ENCODE data around the gene GLYATL2.

Gene GLYATL2, protein sequence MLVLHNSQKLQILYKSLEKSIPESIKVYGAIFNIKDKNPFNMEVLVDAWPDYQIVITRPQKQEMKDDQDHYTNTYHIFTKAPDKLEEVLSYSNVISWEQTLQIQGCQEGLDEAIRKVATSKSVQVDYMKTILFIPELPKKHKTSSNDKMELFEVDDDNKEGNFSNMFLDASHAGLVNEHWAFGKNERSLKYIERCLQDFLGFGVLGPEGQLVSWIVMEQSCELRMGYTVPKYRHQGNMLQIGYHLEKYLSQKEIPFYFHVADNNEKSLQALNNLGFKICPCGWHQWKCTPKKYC

DNA sequence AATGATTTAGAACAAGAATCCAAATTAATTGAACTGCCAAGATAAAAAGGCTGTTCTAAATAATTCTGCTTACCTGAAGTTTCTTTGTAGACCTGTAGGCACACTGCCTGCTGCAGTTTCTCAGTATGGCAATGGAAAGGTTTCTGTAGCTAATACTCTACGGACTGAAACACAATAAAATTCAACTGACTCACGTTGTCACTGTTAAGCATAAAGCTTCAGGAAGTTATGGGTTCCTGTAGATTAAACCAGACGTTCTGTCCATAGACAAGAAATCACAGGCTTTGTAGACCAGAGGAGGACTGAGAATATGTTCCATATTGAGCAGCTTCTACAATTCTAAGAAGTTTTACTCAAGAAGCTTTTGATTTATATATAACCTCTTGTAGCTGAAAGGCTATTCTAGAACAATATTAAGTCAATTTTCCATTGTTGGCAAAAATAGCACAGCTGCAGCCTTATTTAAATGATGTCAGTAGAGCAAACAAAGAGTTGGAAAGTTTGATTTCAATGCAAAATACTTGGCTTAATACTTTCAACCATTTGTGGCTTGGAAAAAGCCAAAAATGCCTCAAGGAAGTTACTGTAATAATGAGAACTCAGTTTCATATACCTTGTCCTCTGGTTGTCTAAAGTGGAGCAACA, at the start of gene GLYATL2:
GLYATL2 (minus strand) TSS at position 344 of the 645 bp plus-strand sequence. CDS start 5,092 bp downstream, outside the sequence.
- no peak for DNase-seq

DNA sequence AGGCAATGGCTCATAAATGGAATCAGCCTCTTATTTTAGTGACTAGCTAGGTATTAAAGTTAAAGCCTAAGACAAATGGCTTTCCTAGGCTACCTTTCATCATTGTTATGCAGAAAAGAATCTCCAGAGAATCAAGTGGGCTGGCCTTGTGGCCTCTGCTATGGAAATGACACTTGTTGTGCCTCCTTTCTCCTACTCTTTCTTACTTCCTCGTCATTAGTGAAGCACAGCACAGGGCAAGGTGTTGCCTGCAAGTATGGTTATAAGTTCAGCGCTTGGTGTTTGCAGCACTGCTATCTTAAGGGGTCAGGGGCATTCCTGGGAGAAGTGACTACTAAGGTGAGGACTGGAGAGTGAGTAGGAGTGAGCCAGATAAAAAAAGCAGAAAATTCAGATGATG, 49.4 kb upstream of the GLYATL2 start:
- DNase-seq, result no peak

DNA sequence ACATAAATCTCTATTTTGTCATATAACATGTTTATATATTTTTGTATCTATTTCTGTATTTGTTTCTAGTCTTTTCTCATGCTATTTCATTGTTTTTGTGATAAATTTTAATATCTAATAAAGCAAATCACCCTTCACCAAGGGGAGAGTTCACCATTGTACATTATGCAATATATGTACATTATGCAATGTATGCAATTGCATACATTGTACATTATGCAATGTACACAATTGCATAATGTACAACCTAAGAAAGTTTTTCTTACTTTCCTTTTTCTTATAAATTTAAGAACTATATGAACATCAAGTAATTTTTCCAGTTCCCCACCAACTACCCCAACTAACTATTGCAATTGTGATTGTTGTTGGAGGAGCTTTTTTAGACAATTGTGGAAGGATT, 44.1 kb upstream of the GLYATL2 start:
- DNase-seq, result no peak

DNA sequence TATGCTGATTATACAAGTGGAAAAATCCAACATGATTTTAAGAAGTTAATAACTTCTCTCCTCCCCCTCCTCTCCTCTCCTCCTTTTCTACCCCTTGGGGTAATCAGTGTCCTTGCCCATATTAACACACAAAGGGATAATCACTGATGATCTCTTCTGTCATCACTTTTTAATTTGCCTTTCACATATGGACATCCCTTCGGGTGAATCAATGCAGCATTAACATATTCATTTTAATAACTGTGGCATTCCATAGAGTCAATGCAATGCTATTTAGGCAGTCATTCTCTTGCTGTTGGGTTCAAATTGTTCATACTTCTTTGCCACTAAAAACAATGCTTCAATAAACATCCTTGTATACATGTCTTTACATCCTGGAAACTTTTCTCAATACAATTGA, 42.9 kb upstream of the GLYATL2 start:
- DNase-seq, result no peak

DNA sequence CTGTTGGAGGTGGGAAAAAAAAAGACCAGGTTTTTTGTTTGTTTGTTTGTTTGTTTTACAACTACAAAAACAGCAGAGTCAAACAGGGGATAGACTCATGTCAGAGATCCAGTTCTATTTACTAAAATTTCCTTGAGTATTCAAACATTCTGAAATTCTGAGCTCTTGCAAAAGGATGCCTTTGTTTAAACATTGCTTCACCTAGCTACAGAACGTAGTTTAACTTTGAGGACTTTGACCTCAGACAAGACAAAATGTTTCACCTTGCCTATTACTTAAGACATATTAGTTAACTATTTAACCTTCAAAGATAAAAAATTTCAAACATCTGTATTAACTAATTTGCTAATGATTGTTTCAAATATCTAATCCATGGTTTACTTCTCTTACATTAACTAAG, 36.1 kb upstream of the GLYATL2 start:
- DNase-seq, result no peak

DNA sequence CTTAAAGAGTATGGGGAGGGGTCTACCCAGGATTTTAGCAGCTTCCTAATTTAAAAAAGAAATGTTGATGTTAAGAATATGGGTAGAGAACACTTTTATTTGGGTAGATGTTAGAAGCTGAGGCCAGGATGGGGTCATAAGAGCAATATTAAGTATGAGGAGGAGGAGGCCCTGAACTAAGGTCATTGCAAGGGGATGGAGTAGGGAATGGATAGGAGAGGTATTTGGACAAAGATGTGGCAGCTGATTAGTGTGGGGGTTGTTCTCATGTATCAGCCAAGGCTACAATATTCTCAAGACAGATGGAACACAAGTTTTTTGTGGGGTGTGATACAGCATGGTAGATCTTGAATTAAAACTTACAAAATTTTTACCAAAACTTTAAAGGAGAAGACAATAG, 35.7 kb upstream of the GLYATL2 start:
- DNase-seq, result no peak

DNA sequence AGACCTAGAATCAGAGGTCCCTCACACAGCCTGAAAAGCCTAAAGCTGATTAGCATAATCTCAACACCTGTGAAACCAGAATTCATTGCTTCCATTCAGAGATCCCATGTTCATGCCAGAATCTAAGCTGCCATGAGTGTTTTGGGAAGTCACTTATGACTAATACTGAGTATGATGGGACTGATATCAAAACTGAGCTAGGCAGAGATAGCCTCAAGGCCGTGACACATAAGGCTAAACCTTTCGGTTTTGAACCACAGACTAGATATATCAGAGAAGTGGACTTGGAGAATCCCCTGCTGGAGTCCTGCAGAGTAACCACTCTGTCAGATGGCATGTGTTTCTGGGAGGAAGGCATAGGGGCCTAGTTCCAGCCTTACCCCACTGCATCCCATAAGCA, 23.1 kb upstream of the GLYATL2 start:
- no peak for DNase-seq

DNA sequence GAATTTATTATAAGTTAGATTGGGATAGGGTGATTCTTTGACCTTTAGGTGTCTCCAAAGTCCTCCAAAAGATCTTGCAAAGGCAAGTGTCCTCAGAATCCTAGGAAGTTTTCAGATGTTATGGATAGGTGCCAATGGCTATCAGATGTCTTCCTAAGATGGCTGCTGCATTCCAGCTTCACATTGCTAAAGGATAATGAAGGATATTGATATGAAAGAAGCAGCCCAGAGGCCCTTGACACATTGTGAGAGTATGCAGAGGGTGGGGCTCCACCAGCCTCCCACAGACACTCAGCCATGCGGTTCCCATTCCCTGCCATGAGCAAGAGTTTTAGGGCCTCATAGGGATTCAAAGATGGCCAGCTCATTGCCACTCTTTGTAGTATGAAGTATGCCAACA, 22.3 kb upstream of the GLYATL2 start:
- no peak for DNase-seq

DNA sequence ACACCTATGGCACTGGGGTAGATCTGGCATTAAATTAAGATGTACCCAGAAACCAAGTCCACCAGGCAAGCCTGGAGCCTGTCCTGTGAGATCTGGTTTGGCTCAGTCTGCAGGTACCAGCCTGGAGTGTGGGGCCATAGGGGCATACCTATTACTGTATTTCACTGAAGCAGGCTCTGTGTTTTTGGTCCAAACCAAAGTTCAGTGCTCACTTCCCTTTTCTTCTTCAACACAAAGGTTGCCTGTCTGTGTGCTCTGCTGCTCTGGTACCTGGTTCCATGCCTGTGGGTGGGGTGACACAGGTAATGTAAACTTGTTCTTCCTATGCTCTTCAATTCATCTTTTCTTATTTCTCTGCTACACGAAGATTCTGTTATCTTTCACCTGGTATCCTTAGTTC, 19.8 kb upstream of the GLYATL2 start:
- no peak for DNase-seq

DNA sequence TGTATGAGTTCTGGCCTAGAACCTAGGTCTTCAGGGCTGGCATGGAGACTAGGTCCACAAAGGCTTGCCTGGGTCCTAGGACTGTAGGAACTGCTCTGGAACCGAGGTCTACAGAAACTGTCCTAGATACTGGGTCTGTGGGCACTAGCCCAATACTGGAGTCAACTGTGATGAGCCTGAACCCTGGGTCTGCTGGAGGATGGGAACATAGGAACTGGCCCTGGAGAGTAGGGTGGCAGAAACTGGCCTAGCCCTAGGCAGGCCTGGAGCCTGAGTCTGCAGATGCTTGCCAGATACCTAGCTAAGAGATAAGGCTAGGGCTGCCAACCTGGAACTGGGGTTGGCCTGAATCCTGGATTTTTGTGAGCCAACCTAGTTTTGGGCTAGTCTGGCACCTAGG, 19.2 kb upstream of the GLYATL2 start:
- DNase-seq, result no peak

DNA sequence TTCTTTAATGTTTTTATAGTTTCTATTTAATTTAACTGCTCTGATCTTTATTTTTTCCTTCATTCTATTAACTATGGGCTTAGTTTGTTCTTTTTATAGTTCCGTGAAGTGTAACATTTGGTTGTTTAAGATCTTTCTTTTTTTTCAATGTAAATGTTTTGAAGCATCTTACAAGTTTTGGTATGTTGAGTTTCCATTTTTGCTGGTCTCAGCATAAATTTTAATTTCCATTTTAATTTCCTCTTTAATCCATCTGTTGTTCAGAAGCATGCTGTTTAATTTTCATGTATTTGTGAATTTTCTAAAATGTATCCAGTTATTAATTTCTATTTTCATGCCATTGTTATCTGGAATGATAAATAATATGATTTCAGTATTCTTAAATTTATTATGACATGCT, 17.0 kb upstream of the GLYATL2 start:
- DNase-seq, result no peak

DNA sequence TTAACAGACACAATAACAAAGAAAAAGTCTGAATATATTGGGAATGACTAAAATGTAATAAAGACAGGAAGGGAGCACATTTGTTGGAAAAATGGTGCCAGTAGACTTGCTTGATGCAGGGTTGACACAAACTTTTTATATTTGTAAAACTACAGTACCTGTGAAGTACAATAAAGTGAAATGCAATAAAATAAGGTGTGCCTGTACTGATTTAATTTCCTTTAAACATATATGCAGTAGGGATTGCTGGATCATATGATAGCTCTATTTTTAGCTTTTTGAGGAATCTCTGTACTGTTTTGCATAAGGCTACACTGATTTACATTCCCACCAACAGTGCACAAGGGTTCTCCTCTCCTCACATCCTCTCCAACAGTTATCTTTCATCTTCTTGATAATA, 12.3 kb upstream of the GLYATL2 start:
- DNase-seq, result no peak

DNA sequence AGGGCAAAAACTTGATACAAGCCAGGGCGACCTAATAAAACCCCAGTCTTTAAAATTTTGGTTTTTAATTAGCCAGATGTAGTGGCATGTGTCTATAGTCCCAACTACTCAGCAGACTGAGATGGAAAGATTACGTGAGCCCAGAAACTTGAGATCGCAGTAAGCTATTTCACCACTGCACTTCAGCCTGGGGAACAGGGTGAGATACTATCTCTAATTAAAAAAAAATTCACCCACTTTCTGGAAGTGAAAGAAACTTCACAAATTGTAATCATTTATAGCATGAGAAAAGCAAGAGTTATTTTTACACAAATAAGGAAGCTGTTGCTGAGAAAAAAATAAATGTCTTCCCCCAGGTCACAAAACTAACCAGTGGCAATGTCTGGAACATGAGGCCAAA, 882 bp upstream of the GLYATL2 start:
- DNase-seq, result no peak

DNA sequence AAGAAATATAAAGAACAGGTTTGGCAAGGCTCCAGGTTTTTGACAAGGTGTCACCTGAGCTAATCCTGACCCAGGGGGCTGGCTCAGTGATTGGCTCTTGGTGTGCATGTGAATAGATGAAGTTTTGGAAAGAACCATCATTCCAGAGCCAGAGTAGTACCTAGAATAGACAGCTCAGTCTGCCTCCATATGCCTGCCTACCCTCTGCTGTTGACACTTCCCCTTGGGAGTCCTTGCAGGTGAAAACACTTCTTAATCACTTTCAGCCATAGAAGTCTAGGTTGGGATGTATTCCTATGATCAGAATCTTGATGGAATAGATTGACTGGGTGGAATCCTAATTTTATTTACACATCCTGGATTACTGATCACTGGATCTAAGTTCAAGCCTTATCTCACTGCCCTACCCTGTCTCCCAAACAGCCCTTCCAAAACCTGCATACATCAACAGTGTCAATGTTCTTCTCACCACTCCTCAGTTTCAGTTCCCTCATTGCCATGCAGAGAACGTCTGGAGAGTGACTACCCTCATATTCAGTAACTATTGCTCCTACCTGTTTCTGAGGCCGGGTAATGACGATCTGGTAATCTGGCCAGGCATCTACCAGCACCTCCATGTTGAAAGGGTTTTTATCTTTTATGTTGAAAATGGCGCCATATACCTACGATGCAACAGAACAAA, 6.7 kb downstream of the GLYATL2 start:
- no peak for DNase-seq

DNA sequence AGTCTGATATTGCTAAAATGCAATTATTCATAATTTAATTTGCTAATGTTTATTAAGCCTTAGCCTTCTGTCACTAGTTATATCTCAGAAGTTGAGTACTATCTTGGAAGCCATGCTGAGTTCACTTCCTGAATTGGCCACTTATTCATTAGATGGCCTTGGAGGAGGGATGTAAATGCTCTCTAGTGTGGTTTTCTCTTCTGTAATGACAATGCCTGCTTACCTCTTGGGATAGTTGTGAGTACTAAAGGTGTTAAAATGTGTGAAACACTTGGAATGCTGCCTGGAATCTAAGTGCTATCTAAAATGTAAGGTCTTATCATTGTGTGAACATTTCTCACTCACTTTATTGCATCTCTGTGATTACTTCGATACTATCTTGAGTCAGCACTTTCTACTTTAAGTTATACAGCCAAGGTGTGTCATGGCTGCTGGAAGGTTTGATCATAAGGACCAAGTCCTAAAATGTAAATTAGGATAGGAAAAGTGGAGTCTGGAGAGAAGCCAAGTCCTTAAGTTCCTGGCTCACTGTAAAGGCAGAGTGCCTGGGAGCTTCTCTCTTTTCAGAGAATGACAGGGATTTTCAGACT, 12.4 kb downstream of the GLYATL2 start:
- DNase-seq, result no peak

DNA sequence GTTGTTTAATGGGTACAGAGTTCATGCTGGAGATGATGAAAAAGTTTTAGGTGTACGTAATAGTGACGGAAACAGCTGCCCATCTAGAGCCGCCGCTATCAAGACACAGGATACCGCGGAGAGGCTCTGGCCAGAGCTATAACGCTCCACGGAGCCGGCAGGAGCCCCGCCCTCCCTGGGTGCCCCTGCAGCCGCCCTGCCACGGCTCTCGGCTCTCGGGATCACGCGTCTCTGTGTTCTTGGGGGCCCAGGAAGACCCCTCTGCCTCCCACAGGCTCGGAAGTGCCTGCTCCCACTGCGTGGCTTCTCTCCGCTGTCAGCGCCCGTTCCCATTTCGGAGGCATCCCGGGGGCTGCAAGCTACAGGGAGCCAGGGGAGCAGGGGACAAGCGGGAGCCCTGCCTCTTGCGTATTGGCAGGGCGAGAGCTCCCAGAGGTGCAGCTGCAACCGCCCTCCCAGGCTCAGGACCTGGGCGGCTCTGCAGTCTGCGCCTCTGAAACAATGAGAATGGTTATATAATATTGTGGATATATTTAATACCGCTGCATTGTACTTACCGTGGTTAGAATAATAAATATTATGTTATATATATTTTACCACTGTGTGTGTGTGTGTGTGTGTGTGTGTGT, 13.7 kb downstream of the GLYATL2 start:
- no peak for DNase-seq

DNA sequence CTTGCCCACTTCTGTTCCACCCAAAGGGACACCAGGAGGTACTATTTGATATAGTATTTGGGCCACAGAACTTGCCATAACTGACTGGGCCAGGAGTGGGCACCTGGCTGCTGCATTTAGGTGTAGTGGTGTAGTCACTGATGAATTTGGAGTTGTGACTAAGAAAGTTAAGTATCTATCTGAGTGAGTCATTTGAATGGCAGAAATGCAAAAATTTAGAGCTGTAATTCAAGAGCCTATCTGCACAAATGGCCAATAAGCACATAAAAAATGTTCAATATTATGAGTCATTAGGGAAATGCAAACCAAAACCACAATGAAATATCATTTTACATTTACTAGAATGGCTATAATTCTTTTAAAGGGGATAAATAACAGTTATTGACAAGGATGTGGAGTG, 14.7 kb downstream of the GLYATL2 start:
- DNase-seq, result no peak

DNA sequence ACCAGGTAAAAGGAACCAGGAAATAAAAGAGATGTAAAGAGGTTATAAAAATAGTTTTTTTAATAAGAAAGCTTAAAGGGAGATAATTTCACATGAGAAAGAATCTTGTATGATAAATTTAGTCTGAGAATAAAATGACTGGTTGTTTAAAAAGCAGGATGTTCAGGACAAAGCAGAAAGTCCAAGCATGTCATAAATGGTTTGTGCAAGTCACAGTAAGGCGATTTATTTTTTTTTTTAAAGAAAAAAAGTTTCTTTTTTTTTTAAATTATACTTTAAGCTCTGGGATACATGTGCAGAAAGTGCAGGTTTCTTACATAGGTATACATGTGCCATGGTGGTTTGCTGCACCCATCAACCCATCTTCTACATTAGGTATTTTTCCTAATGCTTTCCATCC, 30.8 kb downstream of the GLYATL2 start:
- no peak for DNase-seq

DNA sequence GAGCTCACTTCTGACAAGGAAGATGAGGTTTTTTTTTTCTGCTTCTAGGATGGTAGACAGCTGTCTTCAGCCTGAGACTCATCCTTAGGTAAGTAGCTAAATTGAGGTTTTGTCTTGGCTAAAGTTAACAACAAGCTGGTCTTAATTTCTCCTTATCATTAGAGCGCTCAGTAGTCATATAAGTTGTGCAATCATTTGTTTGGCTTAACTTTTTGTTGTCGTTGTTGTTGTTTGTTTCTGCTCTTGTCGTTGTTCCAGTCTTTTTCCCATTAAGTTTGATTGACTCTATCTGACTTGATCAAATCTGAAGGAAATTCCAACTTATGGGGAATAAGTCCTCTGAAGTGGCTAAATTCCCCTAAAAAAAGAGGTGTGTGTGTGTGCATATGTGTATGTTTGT, 33.0 kb downstream of the GLYATL2 start:
- no peak for DNase-seq

DNA sequence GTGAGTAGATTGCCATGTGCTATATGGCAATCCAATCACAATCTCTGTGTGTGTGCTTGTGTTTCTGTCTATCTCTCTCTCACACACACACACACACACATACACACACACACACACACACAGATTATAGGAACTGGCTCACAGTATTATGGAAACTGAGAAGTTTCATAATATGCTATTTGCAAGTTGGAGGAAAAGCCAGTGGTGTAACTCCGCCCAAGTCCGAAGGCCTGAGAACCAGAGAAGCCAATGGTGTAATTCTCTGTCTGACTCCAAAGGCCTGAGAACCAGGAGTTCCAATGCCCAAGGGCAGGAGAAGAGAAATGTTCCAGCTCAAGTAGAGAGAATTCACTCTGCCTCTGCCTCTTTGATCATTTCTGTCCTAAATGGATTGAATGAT, 37.2 kb downstream of the GLYATL2 start:
- DNase-seq, result no peak

DNA sequence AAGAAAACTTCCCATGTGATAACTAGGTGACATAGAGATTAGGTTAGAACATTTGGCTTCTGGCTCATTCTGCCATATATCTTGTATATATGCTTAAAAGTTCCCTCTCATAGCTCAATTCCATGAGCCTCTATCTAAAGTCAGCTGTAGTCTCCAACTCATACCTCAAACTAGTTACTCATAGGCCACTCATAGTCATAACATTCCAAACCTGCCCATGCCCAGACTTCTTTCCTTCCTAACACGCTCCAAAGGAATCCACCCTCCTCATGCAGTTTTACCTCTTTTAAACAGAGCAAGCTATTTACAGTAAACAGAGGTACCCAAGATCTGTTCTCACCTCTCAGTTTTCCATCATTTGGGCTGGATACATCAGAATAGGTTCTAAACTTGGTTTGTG, 39.4 kb downstream of the GLYATL2 start:
- no peak for DNase-seq

DNA sequence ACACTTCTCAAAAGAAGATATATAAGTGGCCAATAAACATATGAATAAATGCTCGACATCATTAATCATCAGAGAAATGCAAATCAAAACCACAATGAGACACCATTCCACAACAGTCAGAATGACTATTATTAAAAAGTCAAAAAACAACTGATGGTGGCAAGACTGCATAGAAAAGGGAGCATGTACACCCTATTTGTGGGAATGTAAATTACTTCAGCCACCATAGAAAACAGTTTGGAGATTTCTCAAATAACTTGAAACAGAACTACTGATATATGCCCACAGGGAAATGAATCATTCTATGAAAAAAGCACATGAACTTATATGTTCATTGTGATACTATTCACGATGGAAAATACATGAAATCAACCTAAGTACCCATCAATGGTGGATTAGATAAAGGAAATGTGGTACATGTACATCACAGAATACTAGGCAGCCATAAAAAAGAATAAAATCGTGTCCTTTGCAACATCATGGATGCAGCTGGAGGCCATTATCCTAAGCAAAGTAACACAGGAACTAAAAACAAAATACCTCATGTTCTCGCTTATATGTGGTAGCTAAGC, 42.4 kb downstream of the GLYATL2 start:
- DNase-seq, result no peak

DNA sequence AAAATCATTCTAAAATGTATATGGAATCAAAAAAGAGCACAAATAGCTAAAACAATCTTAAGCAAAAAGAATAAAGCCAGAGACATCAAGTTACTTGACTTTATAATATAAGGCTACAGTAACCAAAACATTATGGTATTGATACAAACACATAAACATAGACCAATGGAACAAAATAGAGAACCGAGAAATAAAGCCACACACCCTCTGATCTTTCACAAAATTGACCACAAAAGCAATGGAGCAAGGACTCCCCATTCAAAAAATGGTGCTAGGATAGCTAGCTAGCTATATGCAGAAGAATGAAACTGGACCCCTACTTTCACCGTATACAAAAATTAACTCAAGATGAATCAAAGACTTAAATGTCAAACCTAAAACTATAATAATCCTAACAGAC, 43.2 kb downstream of the GLYATL2 start:
- no peak for DNase-seq
